Neural cell (in vitro differentiated cells): Measurements from ENCODE around the gene FGGY. TPM values are rescaled to one million over a fixed set of nuclear protein-coding genes. Genes with fewer than 3 reads are reported as not detected.

Source experiments
- H2AFZ ChIP-seq: fragments of 200-600, 300-800 bp; sonication (generic), shearing (Covaris generic); 2 replicates; pipeline ENCODE4 v1.6.0; 2014; ENCODE audit warnings: low read depth, mild to moderate bottlenecking, antibody characterized with exemption, low read length, moderate library complexity
- H3F3A ChIP-seq: fragments of 200-600 bp; shearing (Covaris generic); 2 replicates; pipeline ENCODE4 v1.6.1; 2016; ENCODE audit warnings: mild to moderate bottlenecking, moderate library complexity, mixed read lengths, antibody characterized with exemption, low read length; ENCODE audit not compliant: insufficient read depth, poor library complexity, severe bottlenecking
- H3K27ac ChIP-seq: fragments of 200-600, 300-800 bp; sonication (generic), shearing (Covaris generic); 2 replicates; pipeline ENCODE4 v1.5.1; 2014; ENCODE audit warnings: mild to moderate bottlenecking, low read length, moderate library complexity
- H3K27me3 ChIP-seq: fragments of 300-800, 200-600 bp; sonication (generic), shearing (Covaris generic); 2 replicates; pipeline ENCODE4 v1.6.0; 2014; ENCODE audit warnings: mild to moderate bottlenecking, low read depth, low read length, moderate library complexity; ENCODE audit not compliant: insufficient read depth
- H3K36me3 ChIP-seq: fragments of 300-800, 200-600 bp; sonication (generic), shearing (Covaris generic); 2 replicates; pipeline ENCODE4 v1.5.1; 2014; ENCODE audit warnings: mild to moderate bottlenecking, antibody characterized with exemption, low read length, moderate library complexity; ENCODE audit not compliant: insufficient read depth
- H3K4me2 ChIP-seq: fragments of 300-800, 200-600 bp; sonication (generic), shearing (Covaris generic); 2 replicates; pipeline ENCODE4 v1.6.0; 2014; ENCODE audit warnings: mild to moderate bottlenecking, low read length
- H3K4me3 ChIP-seq: fragments of 300-800, 200-600 bp; sonication (generic), shearing (Covaris generic); 2 replicates; pipeline ENCODE4 v1.5.1; 2014; ENCODE audit warnings: mild to moderate bottlenecking, low read length, moderate library complexity
- H3K79me2 ChIP-seq: fragments of 200-600 bp; shearing (Covaris generic); replicated peaks from 2 replicates; pipeline ENCODE4 v1.6.0; 2014; ENCODE audit warnings: mild to moderate bottlenecking, low read length, moderate library complexity; ENCODE audit not compliant: insufficient read depth
- H3K9ac ChIP-seq: fragments of 300-800, 200-600 bp; sonication (generic), shearing (Covaris generic); 2 replicates; pipeline ENCODE4 v1.6.1; 2016; ENCODE audit warnings: mild to moderate bottlenecking, low read length, mixed read lengths
- H3K9me2 ChIP-seq: fragments of 200-600 bp; shearing (Covaris generic); 2 replicates; pipeline ENCODE4 v1.6.1; 2016; ENCODE audit warnings: mild to moderate bottlenecking, low read length, mixed read lengths; ENCODE audit not compliant: insufficient read depth
- H3K9me3 ChIP-seq: fragments of 200-600, 300-800 bp; sonication (generic), shearing (Covaris generic); 2 replicates; pipeline ENCODE4 v1.6.1; 2016; ENCODE audit warnings: mild to moderate bottlenecking, mixed run types, low read length, moderate library complexity, mixed read lengths
- H4K20me1 ChIP-seq: fragments of 200-600 bp; shearing (Covaris generic); 2 replicates; pipeline ENCODE4 v1.6.1; 2016; ENCODE audit warnings: mild to moderate bottlenecking, mixed run types; ENCODE audit not compliant: insufficient read depth
- CTCF ChIP-seq: fragments of 450-650 bp; IDR thresholded peaks from 2 replicates; pipeline ENCODE4 v1.5.1; 2014; ENCODE audit warnings: antibody characterized with exemption, mild to moderate bottlenecking, moderate library complexity; ENCODE audit not compliant: poor library complexity, severe bottlenecking
- EP300 ChIP-seq: fragments of 450-650 bp; conservative IDR thresholded peaks from 2 replicates; pipeline ENCODE4 v1.6.1; 2014; ENCODE audit warnings: antibody characterized with exemption, mild to moderate bottlenecking, moderate library complexity; ENCODE audit not compliant: poor library complexity, severe bottlenecking
- EZH2 ChIP-seq: fragments of 200-600, 300-800 bp; shearing (Covaris generic), sonication (generic); IDR thresholded peaks from 2 replicates; pipeline ENCODE4 v1.6.1; 2014; ENCODE audit warnings: antibody characterized with exemption, low read length, borderline replicate concordance, mild to moderate bottlenecking; ENCODE audit not compliant: insufficient read depth, poor library complexity, severe bottlenecking
- MXI1 ChIP-seq: fragments of 450-650 bp; conservative IDR thresholded peaks from 2 replicates; pipeline ENCODE4 v1.6.1; 2014; ENCODE audit warnings: antibody characterized with exemption, mild to moderate bottlenecking; ENCODE audit not compliant: poor library complexity, severe bottlenecking
- POLR2AphosphoS5 ChIP-seq: IDR thresholded peaks from 2 replicates; pipeline ENCODE4 v1.6.1; 2012
- RAD21 ChIP-seq: fragments of 450-650 bp; conservative IDR thresholded peaks from 2 replicates; pipeline ENCODE4 v1.6.1; 2014; ENCODE audit warnings: antibody characterized with exemption, mild to moderate bottlenecking, moderate library complexity
- REST ChIP-seq: IDR thresholded peaks from 2 replicates; pipeline ENCODE4 v1.6.1; 2012; ENCODE audit warnings: borderline replicate concordance
- SMC3 ChIP-seq: fragments of 450-650 bp; conservative IDR thresholded peaks from 2 replicates; pipeline ENCODE4 v1.6.1; 2014; ENCODE audit warnings: antibody characterized with exemption, mild to moderate bottlenecking, moderate library complexity; ENCODE audit not compliant: poor library complexity
- TAF1 ChIP-seq: IDR thresholded peaks from 2 replicates; pipeline ENCODE4 v1.6.1; 2012; ENCODE audit warnings: low read depth
- polyA plus RNA-seq: library from polyadenylated mRNA; depleted of rRNA; stranded (reverse); fragments of >200 nt; gene quantifications from 2 replicates; pipeline ENCODE4 v1.2.3, GENCODE V29; 2014

Gene FGGY
- polyA plus RNA-seq, 1 donor from 2014 or later, result 7.4 TPM

- Histone ChIP-seq H3K27ac (no peak overlapping the region), H3K36me3 (no peaks in the 10 kb centered on the region), H3K9me2 (no peaks in the 10 kb centered on the region), H2AFZ (no peak overlapping the region), H3F3A (no peaks in the 10 kb centered on the region), H3K4me2 (no peak overlapping the region), H3K9me3 (no peaks in the 10 kb centered on the region), H3K4me3 (no peak overlapping the region), H3K9ac (no peak overlapping the region), H4K20me1 (no peaks in the 10 kb centered on the region), H3K79me2 (no peaks in the 10 kb centered on the region), H3K27me3 (no peaks in the 10 kb centered on the region)
- TF ChIP-seq CTCF (no peak), MXI1 (no peak), REST (no peak), POLR2AphosphoS5 (no peak), SMC3 (no peak), EP300 (no peak), TAF1 (no peak), RAD21 (no peak), EZH2 (no peak)
These were observed 390.2 kb downstream of the FGGY start for GRCh38 chr1:59687081-59687480.

- Histone ChIP-seq H3K9ac (no peak overlapping the region), H4K20me1 (no peaks in the 10 kb centered on the region), H3K27me3 (no peaks in the 10 kb centered on the region), H3K9me3 (no peaks in the 10 kb centered on the region), H3K79me2 (no peaks in the 10 kb centered on the region), H3K27ac (no peak overlapping the region), H3K4me3 (no peak overlapping the region), H3F3A (no peaks in the 10 kb centered on the region), H3K36me3 (no peaks in the 10 kb centered on the region), H2AFZ (no peak overlapping the region), H3K9me2 (no peaks in the 10 kb centered on the region), H3K4me2 (no peak overlapping the region)
- no peak for TF ChIP-seq EZH2
- no peak for TF ChIP-seq REST
- no peak for TF ChIP-seq TAF1
- TF ChIP-seq RAD21, result no peak
- no peak for TF ChIP-seq CTCF
- TF ChIP-seq MXI1, result no peak
- TF ChIP-seq POLR2AphosphoS5, result no peak
- TF ChIP-seq SMC3, result no peak
- TF ChIP-seq EP300, result no peak
These were observed 392.1 kb downstream of the FGGY start for GRCh38 chr1:59688976-59689375.
